K562 (cell line): ENCODE measurements around the gene MUC5AC. TPM values are rescaled to one million over a fixed set of nuclear protein-coding genes. Genes with fewer than 3 reads are reported as not detected.
A peak's percentile ranks its signal among the peaks of the same experiment; 100 is the strongest.

ENCODE experiments used
- ATAC-seq: fragments of 200-7000 bp; cut with Tn5 transposase; 3 replicates; pipeline ENCODE4 v1.9.1; 2020; ENCODE audit warnings: moderate library complexity
- BruUV-seq: library from RNA; stranded (reverse); fragments of 400-500 nt; replicated peaks from 2 replicates; lab custom pipeline; 2021; lab: Mats Ljungman, UMichigan
- CTCF ChIA-PET: fragments of 300-600 bp; formaldehyde crosslinking; extraction: SDS; loops from one replicate; lab custom pipeline; 2021; ENCODE audit warnings: low intra/inter-chr PET ratio; lab: Yijun Ruan, JAX
- POLR2A ChIA-PET: fragments of 300-600, 350-650 bp; sonication (Branson Sonifier 250); formaldehyde crosslinking; extraction: SDS; loops from one replicate; lab custom pipeline; 2021; ENCODE audit warnings: antibody characterized with exemption, inconsistent platforms; lab: Yijun Ruan, JAX
- DNase-seq, 4 experiments: peaks; one replicate each; pipeline versions ENCODE4 v3.0.0 to v3.0.0-alpha.2; 2011 to 2018; ENCODE audit warnings: low spot score in 3 of 4, mixed read lengths in 3 of 4; ENCODE audit errors: extremely low read depth in 1 of 4
- FAIRE-seq: peaks from 2 replicates; lab custom pipeline; 2011; peaks lifted over from hg19 to GRCh38; lab: Jason Lieb, UNC
- H2AFZ ChIP-seq: 2 replicates; pipeline ENCODE4 v1.6.0; 2011; ENCODE audit warnings: low read depth, low read length, control low read depth, inconsistent platforms
- H3K27ac ChIP-seq: fragments of 200-600 bp; 3 replicates; pipeline ENCODE4 v1.8.0; 2011; ENCODE audit warnings: low read depth, mild to moderate bottlenecking, control low read depth, inconsistent platforms, low read length, moderate library complexity, mixed read lengths; ENCODE audit errors: extremely low read depth
- H3K27me3 ChIP-seq, 2 experiments: fragments of 300-600 bp in 1 of 2; 2 replicates in 1 of 2; 3 replicates in 1 of 2; pipeline versions ENCODE4 v1.6.0 to v1.8.0; 2011; ENCODE audit warnings: inconsistent platforms in 2 of 2, low read length in 2 of 2, mild to moderate bottlenecking in 1 of 2, mixed read lengths in 1 of 2, moderate library complexity in 1 of 2; ENCODE audit not compliant: control insufficient read depth in 2 of 2, insufficient read depth in 2 of 2
- H3K36me3 ChIP-seq: fragments of 300-600 bp; 3 replicates; pipeline ENCODE4 v1.8.0; 2011; ENCODE audit warnings: mild to moderate bottlenecking, low read length, inconsistent platforms; ENCODE audit not compliant: control insufficient read depth, insufficient read depth
- H3K4me1 ChIP-seq, 2 experiments: fragments of 200-600 bp in 1 of 2; replicated peaks in 1 of 2; 2 replicates in 1 of 2; 3 replicates in 1 of 2; pipeline versions ENCODE4 v1.5.1 to v1.8.0; 2011; ENCODE audit warnings: inconsistent platforms in 2 of 2, low read length in 2 of 2, mild to moderate bottlenecking in 1 of 2, mixed read lengths in 1 of 2, moderate library complexity in 1 of 2; ENCODE audit not compliant: control insufficient read depth in 2 of 2, insufficient read depth in 2 of 2
- H3K4me2 ChIP-seq: 2 replicates; pipeline ENCODE4 v1.6.1; 2011; ENCODE audit warnings: low read length, control low read depth, inconsistent platforms, mixed read lengths; ENCODE audit not compliant: insufficient read depth
- H3K4me3 ChIP-seq: fragments of 200-600 bp; sonication (generic), shearing (Covaris generic); 2 replicates; pipeline ENCODE4 v1.5.1; 2016; ENCODE audit warnings: control low read depth, inconsistent platforms
- H3K79me2 ChIP-seq: fragments of 200-600 bp; 3 replicates; pipeline ENCODE4 v1.8.0; 2011; ENCODE audit warnings: low read length, inconsistent platforms; ENCODE audit not compliant: control insufficient read depth, insufficient read depth
- H3K9ac ChIP-seq, 2 experiments: 2 replicates each; pipeline versions ENCODE4 v1.6.0 to v1.6.1; 2011; ENCODE audit warnings: low read depth in 2 of 2, low read length in 2 of 2, control low read depth in 1 of 2, inconsistent platforms in 1 of 2, mild to moderate bottlenecking in 1 of 2, mixed read lengths in 1 of 2; ENCODE audit not compliant: insufficient read depth in 1 of 2
- H3K9me1 ChIP-seq: one replicate; pipeline ENCODE4 v1.6.0; 2011; ENCODE audit warnings: inconsistent platforms, mild to moderate bottlenecking, low read length, moderate library complexity; ENCODE audit not compliant: control insufficient read depth, insufficient read depth
- H3K9me3 ChIP-seq: replicated peaks from 2 replicates; pipeline ENCODE4 v1.5.1; 2011; ENCODE audit warnings: low read depth, low read length, inconsistent platforms; ENCODE audit not compliant: control insufficient read depth, insufficient read depth
- H4K20me1 ChIP-seq: replicated peaks from 2 replicates; pipeline ENCODE4 v1.6.1; 2011; ENCODE audit warnings: low read length, inconsistent platforms, mixed read lengths; ENCODE audit not compliant: control insufficient read depth, insufficient read depth
- DACH1 ChIP-seq: fragments of 450-650 bp; IDR thresholded peaks from 2 replicates; pipeline ENCODE4 v1.6.1; 2018; ENCODE audit not compliant: partially characterized antibody
- EGR1 ChIP-seq: fragments of 450-650 bp; conservative IDR thresholded peaks from 2 replicates; pipeline ENCODE4 v1.6.1; 2017; ENCODE audit warnings: mild to moderate bottlenecking
- IRF1 ChIP-seq: sonication (generic); formaldehyde crosslinking; IDR thresholded peaks from 2 replicates; pipeline ENCODE4 v1.8.0; 2022; ENCODE audit warnings: missing genetic modification reagents, mild to moderate bottlenecking, borderline replicate concordance
- IRF2 ChIP-seq: sonication (generic); formaldehyde crosslinking; IDR thresholded peaks from 2 replicates; pipeline ENCODE4 v1.8.1; 2022; ENCODE audit warnings: mild to moderate bottlenecking, missing genetic modification reagents
- SAFB2 ChIP-seq: fragments of 200-400 bp; formaldehyde crosslinking; IDR thresholded peaks from 2 replicates; pipeline ENCODE4 v1.6.1; 2018; ENCODE audit warnings: borderline replicate concordance, low read length, low read depth, moderate library complexity; ENCODE audit not compliant: severe bottlenecking
- TCFL5 ChIP-seq: fragments of 250-450 bp; sonication (Bioruptor Pico); conservative IDR thresholded peaks from 2 replicates; pipeline ENCODE4 v1.6.1; 2021; ENCODE audit warnings: mild to moderate bottlenecking, moderate library complexity, matching md5 sums
- ZBTB43 ChIP-seq: sonication (generic); formaldehyde crosslinking; IDR thresholded peaks from 2 replicates; pipeline ENCODE4 v1.8.0; 2023; ENCODE audit warnings: mild to moderate bottlenecking, missing genetic modification reagents
- WGBS: fragments of 100-300 bp; shearing (Covaris generic); methylation state at CpG from one replicate; pipeline ENCODE4 v1.1.6; 2016; ENCODE audit warnings: low coverage, mixed read lengths; ENCODE audit not compliant: insufficient coverage; ENCODE audit errors: missing lambda C conversion rate; 5-methylcytosine and 5-hydroxymethylcytosine counted together
- in situ Hi-C: fragments of 300-500 bp; cut with MboI; formaldehyde crosslinking; loops from 4 replicates; pipeline ENCODE4 v1.15.0; 2018; ENCODE audit warnings: inconsistent platforms, mixed read lengths
- intact Hi-C: fragments of 100-400 bp; cut with micrococcal nuclease; formaldehyde crosslinking; loops from 2 replicates; pipeline ENCODE4 v1.14.2; 2022
- polyA plus RNA-seq, 8 experiments: library from polyadenylated mRNA; depleted of rRNA in 4 of 8; stranded (reverse) in 5 of 8; unstranded in 3 of 8; fragments of >200 nt; fragmentation: Nextera tagmentation in 2 of 8; fragmentation: Illumina TruSeq in 1 of 8; extraction: Ambion mirVana in 2 of 8; extraction: Trizol in 1 of 8; gene quantifications; 2 replicates each; pipeline versions ENCODE4 v1.2.1 to v1.2.3, GENCODE V29; 2011 to 2014; ENCODE audit warnings: inconsistent platforms in 1 of 8, missing spikeins in 1 of 8
- total RNA-seq, 7 experiments: library from RNA; depleted of rRNA in 6 of 7; stranded (reverse); fragments of >200 nt in 6 of 7; fragmentation: Illumina TruSeq in 2 of 7; extraction: Trizol in 2 of 7; gene quantifications; 2 replicates each; pipeline versions ENCODE4 v1.2.1 to v1.2.3, GENCODE V29; 2011 to 2021; ENCODE audit warnings: low replicate concordance in 1 of 7

MUC5AC gene
- total and polyA plus RNA-seq, 9 of the 15 experiments (the other 6 are each of a cell fraction or from before 2014, with no cell fraction given) = not detected

- DNase-seq = no peak
- no TSS peak for BruUV-seq
- in situ Hi-C loops = no loop called here
- no peak overlapping the region for H3K4me2 ChIP-seq
- no peak for TF ChIP-seq SAFB2
- peak; percentile 98 for TF ChIP-seq ZBTB43 (CRISPR knock-in tag)
- no peak for TF ChIP-seq DACH1
- TF ChIP-seq EGR1 = peak; percentile 37; the same call in 1 of the 2 replicates
- TF ChIP-seq TCFL5 = no peak
- TF ChIP-seq IRF1 = no peak
- TF ChIP-seq IRF2 (CRISPR knock-in tag) = 0 out of 2 replicates have a peak, but pooled peaks have one; percentile 10
- TF ChIP-seq, all 486 proteins: peak for 3
- Histone ChIP-seq H2AFZ (no peak overlapping the region), H3K4me1 (peaks cover 0 to 9% of the 10 kb centered on the region in 2 experiments; a peak in 1 of 5 replicates), H3K27me3 (peaks cover 0 to 6% of the 10 kb centered on the region in 2 experiments; a peak in 2 of 5 replicates), H3K4me3 (no peak overlapping the region), H3K9me1 (no peaks in the 10 kb centered on the region), H4K20me1 (no peaks in the 10 kb centered on the region), H3K36me3 (no peaks in the 10 kb centered on the region), H3K79me2 (no peaks in the 10 kb centered on the region), H3K9me3 (peaks cover 2% of the 10 kb centered on the region; the same call in 1 of the 2 replicates), H3K27ac (no peak overlapping the region), H3K9ac (no peak overlapping the region)
- ATAC-seq = no peak
- no peak for FAIRE-seq
- intact Hi-C loops = no loop called here
- POLR2A ChIA-PET = no interaction called here
- WGBS = 26% methylated on average over 19 of the region's 22 CpGs
- CTCF ChIA-PET = no interaction called here
Measured at GRCh38 chr11:1175461-1176223, 17.9 kb downstream of the MUC5AC start.
